HEK293 (cell line): Measurements from ENCODE around the gene EARS2.

Experiments used
- CTCF ChIA-PET: fragments of 350-600 bp; formaldehyde crosslinking; extraction: SDS; loops from one replicate; lab custom pipeline; 2021; ENCODE audit warnings: antibody characterized with exemption; lab: Yijun Ruan, JAX
- POLR2A ChIA-PET: fragments of 300-600 bp; formaldehyde crosslinking; extraction: SDS; loops from one replicate; lab custom pipeline; 2020; ENCODE audit warnings: antibody characterized with exemption, inconsistent platforms; lab: Yijun Ruan, JAX
- H3K27ac ChIP-seq: fragments of 200-500 bp; sonication (Bioruptor generic); 2 replicates; pipeline ENCODE4 v1.5.1; 2014; ENCODE audit warnings: low read depth, low read length, control low read depth, inconsistent platforms; ENCODE audit errors: extremely low read depth
- H3K36me3 ChIP-seq, 2 experiments: fragments of 200-500 bp in 1 of 2; sonication (Bioruptor generic) in 1 of 2; 1 replicate in 1 of 2; 2 replicates in 1 of 2; pipeline ENCODE4 v1.5.1; 2014 to 2017; ENCODE audit warnings: inconsistent platforms in 2 of 2, low read length in 2 of 2; ENCODE audit not compliant: control insufficient read depth in 2 of 2, insufficient read depth in 1 of 2
- H3K4me1 ChIP-seq: fragments of 200-500 bp; sonication (Bioruptor generic); 2 replicates; pipeline ENCODE4 v1.5.1; 2014; ENCODE audit warnings: mild to moderate bottlenecking, low read length, inconsistent platforms; ENCODE audit not compliant: control insufficient read depth, insufficient read depth
- H3K4me3 ChIP-seq: 2 replicates; pipeline ENCODE4 v1.5.1; 2011; ENCODE audit warnings: low read depth, mild to moderate bottlenecking, control low read depth, low read length, moderate library complexity
- H3K9me3 ChIP-seq: fragments of 200-500 bp; sonication (Bioruptor generic); 2 replicates; pipeline ENCODE4 v1.5.1; 2014; ENCODE audit warnings: low read depth, low read length, inconsistent platforms; ENCODE audit not compliant: control insufficient read depth, insufficient read depth
- KLF1 ChIP-seq: fragments of 450-650 bp; formaldehyde crosslinking; IDR thresholded peaks from 2 replicates; pipeline ENCODE4 v1.5.1; 2016; ENCODE audit warnings: missing biosample characterization, missing genetic modification characterization
- SP2 ChIP-seq: fragments of 450-650 bp; formaldehyde crosslinking; IDR thresholded peaks from 2 replicates; pipeline ENCODE4 v1.5.1; 2016; ENCODE audit warnings: missing biosample characterization, missing genetic modification characterization
- ZBTB11 ChIP-seq: fragments of 450-650 bp; formaldehyde crosslinking; conservative IDR thresholded peaks from 2 replicates; pipeline ENCODE4 v1.5.1; 2016; ENCODE audit warnings: low read depth, missing biosample characterization, missing genetic modification characterization
- ZBTB7A ChIP-seq: fragments of 450-650 bp; formaldehyde crosslinking; IDR thresholded peaks from 2 replicates; pipeline ENCODE4 v1.5.1; 2016; ENCODE audit warnings: low read depth, missing biosample characterization, missing genetic modification characterization
- ZBTB8A ChIP-seq: fragments of 450-650 bp; formaldehyde crosslinking; IDR thresholded peaks from 2 replicates; pipeline ENCODE4 v1.5.1; 2016; ENCODE audit warnings: missing biosample characterization, missing genetic modification characterization
- ZEB2 ChIP-seq: fragments of 450-650 bp; formaldehyde crosslinking; IDR thresholded peaks from 2 replicates; pipeline ENCODE4 v1.5.1; 2016; ENCODE audit warnings: missing biosample characterization, missing genetic modification characterization
- ZNF157 ChIP-seq: fragments of 450-650 bp; formaldehyde crosslinking; IDR thresholded peaks from 2 replicates; pipeline ENCODE4 v1.5.1; 2016; ENCODE audit warnings: missing biosample characterization, missing genetic modification characterization
- ZNF19 ChIP-seq: fragments of 450-650 bp; formaldehyde crosslinking; IDR thresholded peaks from 2 replicates; pipeline ENCODE4; 2016; ENCODE audit warnings: missing biosample characterization, missing genetic modification characterization, low read depth
- ZNF362 ChIP-seq: fragments of 450-650 bp; formaldehyde crosslinking; IDR thresholded peaks from 2 replicates; pipeline ENCODE4 v1.5.1; 2016; ENCODE audit warnings: missing biosample characterization, missing genetic modification characterization
- ZNF366 ChIP-seq: fragments of 450-650 bp; formaldehyde crosslinking; conservative IDR thresholded peaks from 2 replicates; pipeline ENCODE4 v1.5.1; 2016; ENCODE audit warnings: missing biosample characterization, missing genetic modification characterization
- ZNF433 ChIP-seq: fragments of 450-650 bp; formaldehyde crosslinking; IDR thresholded peaks from 2 replicates; pipeline ENCODE4 v1.5.1; 2016; ENCODE audit warnings: missing biosample characterization, missing genetic modification characterization, low read depth
- ZNF549 ChIP-seq: fragments of 450-650 bp; IDR thresholded peaks from 2 replicates; pipeline ENCODE4 v1.5.1; 2018; ENCODE audit warnings: missing biosample characterization, missing genetic modification characterization, mild to moderate bottlenecking, inconsistent platforms, moderate library complexity
- ZNF558 ChIP-seq: fragments of 450-650 bp; formaldehyde crosslinking; IDR thresholded peaks from 2 replicates; pipeline ENCODE4 v1.5.1; 2016; ENCODE audit warnings: missing biosample characterization, missing genetic modification characterization
- ZNF560 ChIP-seq: fragments of 450-650 bp; formaldehyde crosslinking; IDR thresholded peaks from 2 replicates; pipeline ENCODE4 v1.5.1; 2017; ENCODE audit warnings: missing biosample characterization, missing genetic modification characterization, borderline replicate concordance
- ZNF624 ChIP-seq: fragments of 450-650 bp; formaldehyde crosslinking; IDR thresholded peaks from 2 replicates; pipeline ENCODE4 v1.5.1; 2017; ENCODE audit warnings: missing biosample characterization, missing genetic modification characterization
- ZNF660 ChIP-seq: fragments of 450-650 bp; IDR thresholded peaks from 2 replicates; pipeline ENCODE4 v1.5.1; 2018; ENCODE audit warnings: missing biosample characterization, mild to moderate bottlenecking, missing genetic modification characterization
- ZNF670 ChIP-seq: fragments of 450-650 bp; formaldehyde crosslinking; IDR thresholded peaks from 2 replicates; pipeline ENCODE4 v1.5.1; 2016; ENCODE audit warnings: missing biosample characterization, missing genetic modification characterization, low read depth
- ZNF747 ChIP-seq: fragments of 450-650 bp; formaldehyde crosslinking; IDR thresholded peaks from 2 replicates; pipeline ENCODE4 v1.5.1; 2016; ENCODE audit warnings: missing biosample characterization, missing genetic modification characterization
- ZNF792 ChIP-seq: fragments of 450-650 bp; formaldehyde crosslinking; IDR thresholded peaks from 2 replicates; pipeline ENCODE4 v1.5.1; 2016; ENCODE audit warnings: missing biosample characterization, missing genetic modification characterization
- ZNF843 ChIP-seq: fragments of 450-650 bp; formaldehyde crosslinking; IDR thresholded peaks from 2 replicates; pipeline ENCODE4 v1.5.1; 2016; ENCODE audit warnings: missing biosample characterization, missing genetic modification characterization
- ZXDB ChIP-seq: fragments of 450-650 bp; formaldehyde crosslinking; IDR thresholded peaks from 2 replicates; pipeline ENCODE4 v1.5.1; 2016; ENCODE audit warnings: missing biosample characterization, missing genetic modification characterization

The EARS2 gene

GRCh38 chr16:23577493-23577892 is 20.3 kb upstream of the EARS2 start:
- Histone ChIP-seq H3K9me3 (no peaks in the 10 kb centered on the region), H3K4me1 (no peaks in the 10 kb centered on the region), H3K36me3 (peaks cover 6 to 84% of the 10 kb centered on the region in 2 experiments; a peak in 2 of 3 replicates), H3K27ac (no peak overlapping the region), H3K4me3 (no peak overlapping the region)
- TF ChIP-seq ZNF558 (tag by site-specific recombination) (no peak), ZBTB7A (tag by site-specific recombination) (no peak), ZEB2 (tag by site-specific recombination) (no peak), ZNF366 (tag by site-specific recombination) (no peak), SP2 (no peak), ZNF19 (tag by site-specific recombination) (no peak), ZNF560 (tag by site-specific recombination) (no peak)
- POLR2A ChIA-PET: interaction anchor here (1.9 kb wide), 1 partner anchor 20 kb away, joined by 4 read pairs; the partner anchor contains the start of genes EARS2 and UBFD1
- CTCF ChIA-PET: interaction anchor here (0.6 to 1.2 kb wide), 2 partner anchors 20 to 86 kb away, joined by 3 to 4 read pairs; partner anchors contain the start of gene UBFD1

- CTCF ChIA-PET: interaction anchor here (0.6 kb wide), 2 partner anchors 29 to 394 kb away, joined by 3 to 4 read pairs; no protein-coding TSS in a partner anchor
- Histone ChIP-seq H3K36me3 (peaks cover 8 to 86% of the 10 kb centered on the region in 2 experiments; a peak in 2 of 3 replicates), H3K4me1 (no peaks in the 10 kb centered on the region), H3K27ac (no peak overlapping the region), H3K9me3 (no peaks in the 10 kb centered on the region), H3K4me3 (no peak overlapping the region)
- POLR2A ChIA-PET: interaction anchor here (1.4 to 1.8 kb wide), 2 partner anchors 17 to 18 kb away, joined by 3 to 4 read pairs; partner anchors contain the start of genes EARS2 and UBFD1
- TF ChIP-seq ZNF660 (no peak), ZNF792 (no peak), ZBTB8A (no peak), ZNF747 (no peak), ZNF157 (tag by site-specific recombination) (no peak), ZBTB11 (no peak), ZNF433 (tag by site-specific recombination) (no peak), ZNF624 (tag by site-specific recombination) (no peak), ZXDB (tag by site-specific recombination) (no peak), ZNF362 (no peak), ZNF843 (tag by site-specific recombination) (no peak), ZNF549 (no peak), ZNF670 (tag by site-specific recombination) (no peak), KLF1 (no peak)
Observed at GRCh38 chr16:23575834-23576233, 18.7 kb upstream of the EARS2 start.
